Esophagus muscularis mucosa (tissue), 4 donors: ENCODE measurements around the gene MAD2L1BP.

Experiments used
- EP300 ChIP-seq: sonication (generic); formaldehyde crosslinking; IDR thresholded peaks from one replicate; pipeline ENCODE4 v1.6.1; 2017; ENCODE audit warnings: antibody characterized with exemption
- POLR2A ChIP-seq: fragments of 450-650 bp; IDR thresholded peaks from one replicate; pipeline ENCODE4 v1.6.1; 2017; ENCODE audit warnings: antibody characterized with exemption, moderate library complexity, mild to moderate bottlenecking, low read depth
- POLR2AphosphoS5 ChIP-seq, 2 donors: sonication (generic); formaldehyde crosslinking; IDR thresholded peaks; one replicate each; pipeline ENCODE4 v1.6.1; 2017; ENCODE audit warnings: antibody characterized with exemption in 2 of 2
- TF ChIP-seq, protein P1 (sequence below), 3 experiments: fragments of 200-600 bp in 2 of 3; fragments of 450-650 bp in 1 of 3; sonication (generic) in 2 of 3; IDR thresholded peaks; one replicate each; pipeline ENCODE4 v1.5.1; 2017 to 2019; ENCODE audit warnings: antibody characterized with exemption in 3 of 3, mild to moderate bottlenecking in 2 of 3, moderate library complexity in 1 of 3

DNA sequence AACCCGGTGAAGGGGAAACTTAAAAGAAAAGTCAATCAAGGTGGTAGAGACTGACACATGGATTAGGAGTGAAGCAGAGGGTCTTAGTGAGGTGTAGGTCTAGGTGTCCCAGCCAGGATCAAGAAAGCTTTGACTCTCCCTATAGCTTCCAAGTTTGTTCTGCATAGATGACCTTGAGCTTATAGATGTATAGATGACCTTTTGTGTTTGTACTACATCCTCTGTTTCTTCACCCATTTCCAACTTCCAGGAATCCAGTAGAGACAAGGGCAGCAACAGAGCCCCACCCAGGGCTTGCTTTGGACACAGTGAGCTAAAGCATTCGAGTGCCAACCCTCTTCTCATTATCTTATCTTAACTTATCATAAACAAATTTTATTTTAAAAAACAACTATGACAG lies 53.8 kb downstream of the MAD2L1BP start:
- no peak for TF ChIP-seq POLR2A
- TF ChIP-seq EP300: no peak
- TF ChIP-seq, protein P1, sequence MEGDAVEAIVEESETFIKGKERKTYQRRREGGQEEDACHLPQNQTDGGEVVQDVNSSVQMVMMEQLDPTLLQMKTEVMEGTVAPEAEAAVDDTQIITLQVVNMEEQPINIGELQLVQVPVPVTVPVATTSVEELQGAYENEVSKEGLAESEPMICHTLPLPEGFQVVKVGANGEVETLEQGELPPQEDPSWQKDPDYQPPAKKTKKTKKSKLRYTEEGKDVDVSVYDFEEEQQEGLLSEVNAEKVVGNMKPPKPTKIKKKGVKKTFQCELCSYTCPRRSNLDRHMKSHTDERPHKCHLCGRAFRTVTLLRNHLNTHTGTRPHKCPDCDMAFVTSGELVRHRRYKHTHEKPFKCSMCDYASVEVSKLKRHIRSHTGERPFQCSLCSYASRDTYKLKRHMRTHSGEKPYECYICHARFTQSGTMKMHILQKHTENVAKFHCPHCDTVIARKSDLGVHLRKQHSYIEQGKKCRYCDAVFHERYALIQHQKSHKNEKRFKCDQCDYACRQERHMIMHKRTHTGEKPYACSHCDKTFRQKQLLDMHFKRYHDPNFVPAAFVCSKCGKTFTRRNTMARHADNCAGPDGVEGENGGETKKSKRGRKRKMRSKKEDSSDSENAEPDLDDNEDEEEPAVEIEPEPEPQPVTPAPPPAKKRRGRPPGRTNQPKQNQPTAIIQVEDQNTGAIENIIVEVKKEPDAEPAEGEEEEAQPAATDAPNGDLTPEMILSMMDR (IDR thresholded peaks at IDR 0.05): no peak
- no peak for TF ChIP-seq POLR2AphosphoS5 (IDR thresholded peaks at IDR 0.05)
